Thymus (tissue), 14 donors: Measurements from ENCODE around the gene MFSD12. TPM values are rescaled to one million over a fixed set of nuclear protein-coding genes. Genes with fewer than 3 reads are reported as not detected.

Source experiments
- DNase-seq, 9 donors: peaks; one replicate each; pipeline ENCODE4 v3.0.0-alpha.2; 2013; ENCODE audit warnings: low spot score in 9 of 9, low read depth in 6 of 9, missing footprints in 1 of 9
- H3K27ac ChIP-seq, 2 donors: one replicate each; pipeline ENCODE4 v1.5.1; 2013; ENCODE audit warnings: control low read depth in 1 of 2, low read depth in 1 of 2, low read length in 1 of 2, mild to moderate bottlenecking in 1 of 2, moderate library complexity in 1 of 2
- H3K27me3 ChIP-seq, 2 donors: one replicate each; pipeline ENCODE4 v1.5.1; 2013; ENCODE audit warnings: low read length in 1 of 2; ENCODE audit not compliant: control insufficient read depth in 2 of 2, insufficient read depth in 1 of 2
- H3K36me3 ChIP-seq, 2 donors: one replicate each; pipeline ENCODE4 v1.5.1; 2013; ENCODE audit warnings: low read length in 1 of 2, mild to moderate bottlenecking in 1 of 2, moderate library complexity in 1 of 2; ENCODE audit not compliant: control insufficient read depth in 2 of 2, insufficient read depth in 2 of 2
- H3K4me1 ChIP-seq, 2 donors: one replicate each; pipeline ENCODE4 v1.5.1; 2013; ENCODE audit warnings: low read length in 2 of 2; ENCODE audit not compliant: control insufficient read depth in 2 of 2, insufficient read depth in 2 of 2
- H3K4me3 ChIP-seq, 2 donors: one replicate each; pipeline ENCODE4 v1.5.1; 2013; ENCODE audit warnings: low read length in 2 of 2, control low read depth in 1 of 2, mild to moderate bottlenecking in 1 of 2
- H3K9me3 ChIP-seq, 2 donors: one replicate each; pipeline ENCODE4 v1.5.1; 2013; ENCODE audit warnings: low read length in 1 of 2, mild to moderate bottlenecking in 1 of 2; ENCODE audit not compliant: control insufficient read depth in 2 of 2, insufficient read depth in 1 of 2
- WGBS: extraction: QIAGEN DNeasy Blood & Tissue Kit; methylation state at CpG from one replicate; pipeline ENCODE4 v1.1.7; 2013; 5-methylcytosine and 5-hydroxymethylcytosine counted together
- long read RNA-seq, 10 donors: transcript quantifications; one replicate each; lab custom pipeline, GENCODE V29; 2026
- polyA plus RNA-seq: library from polyadenylated mRNA; stranded (reverse); fragments of 200-250 nt; gene quantifications from one replicate; pipeline ENCODE4 v1.2.3, GENCODE V29; 2013
- total RNA-seq: library from RNA; stranded (reverse); fragments of 120-200 nt; gene quantifications from one replicate; pipeline ENCODE4 v1.2.4, GENCODE V29; 2013
- donor health status: healthy.

Gene MFSD12
- total RNA-seq (47.5 TPM), polyA plus RNA-seq (76.0 TPM)
- long read RNA-seq, donor 1, transcript MFSD12-204 (1 exons, 1,769 nt), result major isoform, 6 of 6 reads
- long read RNA-seq, donor 1, partial matches to known transcripts, result 0 of 6 reads
- long read RNA-seq, donor 1, other reads (novel, unspliced or antisense), result 0 of 6 reads
- long read RNA-seq, donor 2, transcript MFSD12-201 (10 exons, 2,124 nt), result minor isoform, 12 of 92 reads
- long read RNA-seq, donor 2, transcript MFSD12-215 (1 exons, 688 nt), result minor isoform, 13 of 92 reads
- long read RNA-seq, donor 2, transcript MFSD12-204 (1 exons, 1,769 nt), result major isoform, 57 of 92 reads
- long read RNA-seq, donor 2, partial matches to known transcripts, result 8 of 92 reads
- long read RNA-seq, donor 2, other reads (novel, unspliced or antisense), result 0 of 92 reads
- long read RNA-seq, donor 3, transcript MFSD12-201 (10 exons, 2,124 nt), result minor isoform, 5 of 56 reads
- long read RNA-seq, donor 3, transcript MFSD12-204 (1 exons, 1,769 nt), result major isoform, 42 of 56 reads
- long read RNA-seq, donor 3, transcript MFSD12-215 (1 exons, 688 nt), result minor isoform, 7 of 56 reads
- long read RNA-seq, donor 3, partial matches to known transcripts, result 0 of 56 reads
- long read RNA-seq, donor 3, other reads (novel, unspliced or antisense), result 0 of 56 reads
- long read RNA-seq, donor 4, transcript MFSD12-204 (1 exons, 1,769 nt), result major isoform, 25 of 107 reads
- long read RNA-seq, donor 4, transcript MFSD12-215 (1 exons, 688 nt), result minor isoform, 11 of 107 reads
- long read RNA-seq, donor 4, partial matches to known transcripts, result 43 of 107 reads
- long read RNA-seq, donor 4, other reads (novel, unspliced or antisense), result 25 of 107 reads
- long read RNA-seq, donor 5, transcript MFSD12-201 (10 exons, 2,124 nt), result minor isoform, 7 of 322 reads
- long read RNA-seq, donor 5, transcript MFSD12-215 (1 exons, 688 nt), result minor isoform, 7 of 322 reads
- long read RNA-seq, donor 5, transcript MFSD12-204 (1 exons, 1,769 nt), result major isoform, 42 of 322 reads
- long read RNA-seq, donor 5, partial matches to known transcripts, result 213 of 322 reads
- long read RNA-seq, donor 5, other reads (novel, unspliced or antisense), result 53 of 322 reads
- long read RNA-seq, donor 6, transcript MFSD12-204 (1 exons, 1,769 nt), result major isoform, 15 of 26 reads
- long read RNA-seq, donor 6, transcript MFSD12-201 (10 exons, 2,124 nt), result minor isoform, 9 of 26 reads
- long read RNA-seq, donor 6, partial matches to known transcripts, result 0 of 26 reads
- long read RNA-seq, donor 6, other reads (novel, unspliced or antisense), result 0 of 26 reads
- long read RNA-seq, donor 7, transcript MFSD12-204 (1 exons, 1,769 nt), result major isoform, 20 of 49 reads
- long read RNA-seq, donor 7, partial matches to known transcripts, result 12 of 49 reads
- long read RNA-seq, donor 7, other reads (novel, unspliced or antisense), result 13 of 49 reads
- long read RNA-seq, donor 8, transcript MFSD12-215 (1 exons, 688 nt), result minor isoform, 5 of 43 reads
- long read RNA-seq, donor 8, transcript MFSD12-204 (1 exons, 1,769 nt), result major isoform, 9 of 43 reads
- long read RNA-seq, donor 8, partial matches to known transcripts, result 23 of 43 reads
- long read RNA-seq, donor 8, other reads (novel, unspliced or antisense), result 0 of 43 reads
- long read RNA-seq, donor 9, transcript MFSD12-215 (1 exons, 688 nt), result minor isoform, 7 of 103 reads
- long read RNA-seq, donor 9, transcript MFSD12-201 (10 exons, 2,124 nt), result minor isoform, 5 of 103 reads
- long read RNA-seq, donor 9, transcript MFSD12-204 (1 exons, 1,769 nt), result major isoform, 14 of 103 reads
- long read RNA-seq, donor 9, partial matches to known transcripts, result 55 of 103 reads
- long read RNA-seq, donor 9, other reads (novel, unspliced or antisense), result 21 of 103 reads
- long read RNA-seq, donor 10, transcript MFSD12-204 (1 exons, 1,769 nt), result major isoform, 13 of 74 reads
- long read RNA-seq, donor 10, transcript MFSD12-201 (10 exons, 2,124 nt), result minor isoform, 6 of 74 reads
- long read RNA-seq, donor 10, partial matches to known transcripts, result 39 of 74 reads
- long read RNA-seq, donor 10, other reads (novel, unspliced or antisense), result 14 of 74 reads

DNA sequence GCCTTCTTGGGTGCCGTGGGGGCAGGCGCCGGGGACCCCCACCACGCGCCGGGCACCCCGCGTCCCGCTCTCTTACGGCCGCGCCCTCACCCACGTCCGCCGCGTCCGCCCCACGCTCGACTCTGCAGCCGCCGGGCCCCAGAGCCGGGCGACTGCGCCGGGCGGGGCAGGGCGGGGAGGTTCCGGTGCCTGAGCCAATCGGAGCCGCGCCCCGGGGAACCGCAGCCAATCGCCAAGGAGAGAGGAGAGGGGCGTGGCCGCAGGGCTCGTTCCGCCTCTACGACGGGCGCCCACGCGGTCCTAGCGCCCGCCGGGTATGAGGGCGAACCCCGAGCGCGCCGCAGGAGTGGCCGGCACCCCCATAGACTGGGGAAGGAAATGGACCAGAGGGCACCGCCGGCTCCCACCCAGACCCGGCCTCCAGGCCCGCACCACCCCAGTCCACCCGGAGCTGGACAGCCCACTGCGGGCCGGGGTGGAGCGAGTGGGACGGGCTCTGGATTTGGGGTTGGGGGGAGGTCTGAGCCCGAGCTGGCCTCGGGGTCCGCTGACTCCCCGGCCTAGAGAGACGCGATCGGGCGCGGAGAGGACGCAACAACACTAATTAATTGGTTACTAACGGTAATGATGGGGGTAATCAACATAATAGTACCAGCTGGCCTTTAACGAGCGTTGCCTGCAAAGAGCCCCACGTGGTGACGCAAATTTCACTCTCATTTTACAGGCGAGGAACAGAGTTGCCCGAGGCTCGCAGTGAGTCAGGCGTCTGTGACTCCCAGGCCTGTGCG is at the start of gene MFSD12:
TSS of gene MFSD12 (minus strand) at position 126 of the 788 bp plus-strand sequence. CDS start 183 bp downstream, outside the sequence.
- H3K27ac ChIP-seq, result peak within 1 kb of the TSS; percentile 72 to 85
- no peaks in the 10 kb centered on the region for H3K9me3 ChIP-seq
- H3K27me3 ChIP-seq, result no peaks in the 10 kb centered on the region
- H3K4me3 ChIP-seq, result peak within 1 kb of the TSS; percentile 76 to 98
- peaks cover 30 to 51% of the 10 kb centered on the region in 2 donors for H3K4me1 ChIP-seq
- H3K36me3 ChIP-seq, result peaks cover 0 to 9% of the 10 kb centered on the region in 2 donors
- peak in 8 of 9 donors; percentile 81 to 97 (median 92) for DNase-seq
- under 1% methylated on average over 81 of the region's 81 CpGs for WGBS

DNA sequence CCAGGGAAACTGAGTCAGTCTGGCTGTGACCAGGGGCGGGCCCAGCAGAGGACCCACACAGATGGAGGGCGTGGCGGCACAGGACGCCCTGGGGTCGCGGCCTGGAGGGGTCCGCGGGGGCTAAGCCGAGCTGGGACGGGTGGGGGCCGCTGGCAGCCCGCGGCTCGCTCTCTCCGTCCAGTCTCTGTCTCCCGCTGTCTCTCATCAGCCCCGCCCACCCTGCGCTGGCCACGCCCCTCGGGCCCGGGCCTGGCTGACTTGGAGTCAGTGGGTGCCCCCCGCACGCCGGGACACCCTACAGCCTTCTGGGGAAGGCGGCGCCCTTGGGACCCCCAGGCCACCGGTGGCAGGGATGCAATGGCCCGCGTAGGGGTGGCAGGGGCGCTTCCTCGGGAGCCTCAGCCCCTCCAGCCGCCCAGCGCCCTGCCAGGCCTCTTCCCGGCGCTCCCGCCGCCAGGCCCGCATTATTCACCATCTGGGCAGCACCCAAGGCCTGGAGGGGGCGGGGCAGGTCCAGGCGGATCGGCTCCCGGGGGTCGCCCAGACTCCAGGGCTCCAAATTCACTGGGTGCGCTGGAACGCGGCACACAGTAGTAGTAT is 49.4 kb upstream of the MFSD12 start, which contains the start of gene TBXA2R:
TSS of gene TBXA2R (minus strand) at position 186 of the 600 bp plus-strand sequence. CDS start 6,241 bp downstream, outside the sequence.
- peaks cover 0 to 12% of the 10 kb centered on the region in 2 donors for H3K9me3 ChIP-seq
- peak within 1 kb of the TSS; percentile 2 to 29 for H3K4me3 ChIP-seq
- H3K27ac ChIP-seq, result no peak within 1 kb of the TSS
- peaks cover 27 to 45% of the 10 kb centered on the region in 2 donors for H3K27me3 ChIP-seq
- 5% methylated on average over 46 of the region's 46 CpGs for WGBS
- H3K4me1 ChIP-seq, result peaks cover 7 to 42% of the 10 kb centered on the region in 2 donors
- peak in 1 of 9 donors; percentile 39 for DNase-seq
- H3K36me3 ChIP-seq, result peaks cover 18 to 20% of the 10 kb centered on the region in 2 donors

DNA sequence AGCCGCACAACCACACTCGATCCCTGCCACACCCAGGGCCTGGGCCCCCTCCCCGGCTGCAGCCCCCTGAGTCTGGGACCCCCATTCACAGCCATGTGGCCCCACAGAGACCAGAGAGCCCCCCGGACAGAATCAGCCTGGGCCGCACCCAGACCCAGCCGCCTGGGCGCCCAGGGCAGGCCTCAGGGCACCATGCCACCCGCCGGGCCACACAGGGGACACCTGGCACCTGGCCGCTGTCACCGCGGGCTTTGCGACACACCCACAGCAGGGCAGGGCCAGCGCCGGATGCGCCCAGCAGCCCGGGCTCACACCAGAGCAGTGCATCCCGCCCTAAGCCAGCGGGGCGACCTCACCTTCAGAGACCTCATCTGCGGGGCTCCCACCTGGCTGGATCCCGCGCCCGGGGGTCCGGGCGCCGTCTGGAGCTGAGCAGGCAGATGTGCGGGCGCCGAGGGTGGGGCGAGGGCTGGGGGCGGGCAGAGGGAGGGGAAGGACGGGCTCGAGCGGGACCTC is 48.8 kb upstream of the MFSD12 start:
- H3K9me3 ChIP-seq, result peaks cover 0 to 12% of the 10 kb centered on the region in 2 donors
- WGBS, result 7% methylated on average over 35 of the region's 35 CpGs
- H3K4me3 ChIP-seq, result peak overlapping the region; percentile 2 to 29
- no peak for DNase-seq
- H3K4me1 ChIP-seq, result peaks cover 7 to 42% of the 10 kb centered on the region in 2 donors
- peaks cover 27 to 45% of the 10 kb centered on the region in 2 donors for H3K27me3 ChIP-seq
- H3K36me3 ChIP-seq, result peaks cover 12 to 14% of the 10 kb centered on the region in 2 donors
- no peak overlapping the region for H3K27ac ChIP-seq

DNA sequence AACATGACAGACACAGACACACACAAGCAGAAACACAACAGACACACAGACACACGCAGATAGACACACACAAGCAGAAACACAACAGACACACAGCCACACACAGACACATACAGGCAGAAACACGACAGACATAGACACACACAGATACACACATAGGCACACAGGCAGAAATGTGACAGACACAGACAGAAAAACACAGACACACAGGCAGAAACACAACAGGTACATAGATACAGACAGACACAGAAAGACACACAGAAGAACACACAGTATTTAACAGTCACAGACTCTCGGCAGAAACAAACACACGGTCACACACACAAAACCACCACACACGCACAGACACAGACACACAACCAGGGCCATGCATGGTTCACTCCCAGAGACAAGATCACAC is 48.4 kb upstream of the MFSD12 start:
- WGBS, result 66% methylated on average over 5 of the region's 5 CpGs
- peaks cover 7 to 42% of the 10 kb centered on the region in 2 donors for H3K4me1 ChIP-seq
- no peak overlapping the region for H3K27ac ChIP-seq
- H3K27me3 ChIP-seq, result peaks cover 27 to 45% of the 10 kb centered on the region in 2 donors
- peaks cover 8 to 9% of the 10 kb centered on the region in 2 donors for H3K36me3 ChIP-seq
- H3K4me3 ChIP-seq, result no peak overlapping the region
- DNase-seq, result no peak
- H3K9me3 ChIP-seq, result peaks cover 0 to 12% of the 10 kb centered on the region in 2 donors

DNA sequence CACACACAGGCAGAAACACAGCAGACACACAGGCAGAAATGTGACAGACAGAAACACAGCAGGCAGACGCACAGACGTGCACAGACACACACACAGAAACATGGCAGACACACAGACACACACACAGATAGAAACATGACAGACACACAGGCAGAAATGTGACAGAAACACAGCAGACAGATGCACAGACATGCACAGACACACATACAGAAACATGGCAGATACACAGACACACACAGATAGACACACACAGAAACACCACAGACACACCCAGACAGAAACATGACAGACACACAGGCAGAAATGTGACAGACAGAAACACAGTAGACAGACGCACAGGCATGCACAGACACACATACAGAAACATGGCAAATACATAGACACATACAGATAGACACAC is 48.0 kb upstream of the MFSD12 start:
- Histone ChIP-seq H3K27ac (no peak overlapping the region), H3K27me3 (peaks cover 27 to 45% of the 10 kb centered on the region in 2 donors), H3K4me3 (no peak overlapping the region), H3K4me1 (peaks cover 7 to 42% of the 10 kb centered on the region in 2 donors), H3K36me3 (peaks cover 6 to 8% of the 10 kb centered on the region in 2 donors), H3K9me3 (peaks cover 0 to 12% of the 10 kb centered on the region in 2 donors)
- no peak for DNase-seq
- WGBS, result 78% methylated on average over 3 of the region's 3 CpGs

DNA sequence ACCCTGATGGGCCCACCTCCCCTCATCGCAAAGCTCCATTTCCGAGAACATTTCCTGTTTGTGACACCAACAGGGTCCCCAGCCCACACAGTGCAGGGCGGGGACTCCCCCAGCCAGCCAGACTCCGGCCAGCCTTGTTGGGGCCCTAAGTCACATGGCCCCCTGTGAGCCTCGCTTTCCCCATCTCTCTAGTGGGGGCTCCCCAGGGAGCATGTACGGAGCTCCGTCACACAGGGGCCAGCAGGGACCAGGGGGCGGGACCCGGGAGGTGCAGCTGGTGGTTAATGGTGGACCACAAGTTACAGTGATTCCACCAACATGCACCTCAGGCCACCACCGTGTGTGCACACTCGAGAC is 47.6 kb upstream of the MFSD12 start:
- Histone ChIP-seq H3K27ac (no peak overlapping the region), H3K27me3 (peaks cover 27 to 45% of the 10 kb centered on the region in 2 donors), H3K4me3 (no peak overlapping the region), H3K4me1 (peaks cover 7 to 42% of the 10 kb centered on the region in 2 donors), H3K36me3 (peaks cover 2 to 4% of the 10 kb centered on the region in 2 donors), H3K9me3 (peaks cover 1 to 12% of the 10 kb centered on the region in 2 donors)
- DNase-seq, result peak in 2 of 9 donors; percentile 48 to 69
- 8% methylated on average over 11 of the region's 11 CpGs for WGBS
